Gastrocnemius medialis (tissue), 4 donors: Measurements from ENCODE around the gene CACNA2D3.

Experiments
- CTCF ChIP-seq, 5 experiments: fragments of 450-650 bp in 3 of 5; fragments of 200-600 bp in 2 of 5; sonication (generic) in 2 of 5; IDR thresholded peaks in 4 of 5; conservative IDR thresholded peaks in 1 of 5; 1 replicate in 4 of 5; 2 replicates in 1 of 5; pipeline ENCODE4 v1.5.1; 2016 to 2019; ENCODE audit warnings: antibody characterized with exemption in 5 of 5, mild to moderate bottlenecking in 3 of 5, moderate library complexity in 3 of 5
- POLR2A ChIP-seq, 2 donors: fragments of 450-650 bp; IDR thresholded peaks; one replicate each; pipeline ENCODE4 v1.6.1; 2017; ENCODE audit warnings: antibody characterized with exemption in 2 of 2, mild to moderate bottlenecking in 2 of 2, moderate library complexity in 2 of 2

GRCh38 chr3:54217828-54218227, 95.5 kb downstream of the CACNA2D3 start:
- TF ChIP-seq CTCF (IDR thresholded peaks at IDR 0.05 in 4 of 5, conservative IDR thresholded peaks at IDR 0.05 in 1 of 5), result no peak
- no peak for TF ChIP-seq POLR2A (IDR thresholded peaks at IDR 0.05)
